ENCODE measurements around the gene LLCFC1. TPM values are rescaled to one million over a fixed set of nuclear protein-coding genes. Genes with fewer than 3 reads are reported as not detected.

Gene LLCFC1
- total and polyA plus RNA-seq, 2 of the 8 experiments (the other 6 are each of a cell fraction or from before 2014, with no cell fraction given): not detected

GRCh38 chr7:142932386-142933091 is 6.7 kb upstream of the LLCFC1 start (continued):
- no peak for TF ChIP-seq HDAC2 (IDR thresholded peaks at IDR 0.05; ENCODE audit: borderline replicate concordance in 1 of 2, low read depth in 2 of 2, low read length in 2 of 2)
- TF ChIP-seq POU5F1 (IDR thresholded peaks at IDR 0.05; ENCODE audit: low read depth, low read length): no peak
- TF ChIP-seq CHD2 (IDR thresholded peaks at IDR 0.05; ENCODE audit: low read length): no peak
- no peak for TF ChIP-seq SIN3A (conservative IDR thresholded peaks at IDR 0.05 in 1 of 2, IDR thresholded peaks at IDR 0.05 in 1 of 2; ENCODE audit: low read depth in 1 of 2, low read length in 2 of 2)
- no peak for TF ChIP-seq HDAC6 (IDR thresholded peaks at IDR 0.05; ENCODE audit: low read depth, low read length)
- no peak for TF ChIP-seq FOSL1 (IDR thresholded peaks at IDR 0.05; ENCODE audit: insufficient read depth, low read depth, low read length)
- TF ChIP-seq BRCA1 (IDR thresholded peaks at IDR 0.05; ENCODE audit: low read depth, low read length): no peak
